Fibroblast of skin of abdomen (primary cell): ENCODE data around the gene HOXD10.

Source experiments
- DNase-seq: peaks from one replicate; pipeline ENCODE4 v3.0.0-alpha.2; 2013

The HOXD10 gene

DNA sequence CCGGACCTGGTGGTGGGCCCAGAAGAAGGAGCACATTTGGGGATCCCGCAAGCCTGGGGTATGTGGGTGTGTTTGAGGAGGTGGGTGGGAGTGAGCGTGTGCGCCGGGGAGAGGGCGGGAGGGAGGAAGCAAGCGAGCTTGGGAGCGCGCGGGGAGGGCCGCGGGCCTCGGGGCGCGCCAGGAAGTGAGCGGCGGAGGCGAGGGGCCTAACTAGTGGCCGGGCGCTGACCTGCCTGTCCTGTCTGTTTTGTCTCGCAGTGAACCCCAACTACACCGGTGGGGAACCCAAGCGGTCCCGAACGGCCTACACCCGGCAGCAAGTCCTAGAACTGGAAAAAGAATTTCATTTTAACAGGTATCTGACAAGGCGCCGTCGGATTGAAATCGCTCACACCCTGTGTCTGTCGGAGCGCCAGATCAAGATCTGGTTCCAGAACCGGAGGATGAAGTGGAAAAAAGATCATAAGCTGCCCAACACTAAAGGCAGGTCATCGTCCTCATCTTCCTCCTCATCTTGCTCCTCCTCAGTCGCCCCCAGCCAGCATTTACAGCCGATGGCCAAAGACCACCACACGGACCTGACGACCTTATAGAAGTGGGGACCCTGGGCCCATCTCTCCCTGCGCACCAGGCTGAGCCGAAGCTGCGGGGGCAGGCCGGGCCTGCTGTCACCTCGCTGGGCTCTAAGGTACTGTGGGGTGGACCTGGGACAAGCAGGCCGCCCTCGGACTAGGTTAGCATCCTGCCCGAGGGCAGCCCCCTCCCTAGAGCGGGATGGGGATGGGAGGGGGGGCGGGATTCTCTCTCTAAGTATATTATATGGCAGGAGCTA is 36.0 kb downstream of the HOXD10 start:
- no peak for DNase-seq

GRCh38 chr2:176154576-176155252 is 38.1 kb downstream of the HOXD10 start:
- DNase-seq: no peak

- no peak for DNase-seq
Observed at GRCh38 chr2:176155356-176156044, 38.9 kb downstream of the HOXD10 start.

DNA sequence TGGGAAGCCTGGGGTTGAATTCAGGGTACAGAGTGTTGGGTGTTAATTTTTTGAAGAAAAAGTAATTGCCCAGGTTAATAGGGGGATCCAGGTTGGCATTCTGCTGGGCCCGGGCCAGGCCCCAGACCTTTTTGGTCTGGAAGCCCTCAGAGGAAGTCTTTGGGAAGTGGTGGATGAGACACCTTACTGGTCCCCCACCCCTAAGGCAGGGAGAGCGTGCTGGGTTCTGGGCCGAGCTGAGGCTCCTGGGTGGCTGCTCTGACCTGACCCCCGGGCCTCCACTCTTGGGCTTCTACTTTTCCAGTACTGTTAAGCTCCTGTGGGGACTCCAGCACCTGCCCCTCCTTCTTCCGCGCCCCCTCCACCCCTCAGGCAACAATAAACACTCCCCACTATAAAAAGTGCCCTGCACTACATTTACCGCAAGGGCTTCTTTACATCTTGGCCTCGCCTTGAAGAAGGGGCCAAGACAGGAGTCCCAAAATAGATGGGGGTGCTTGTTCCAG is 39.8 kb downstream of the HOXD10 start:
- DNase-seq: no peak

GRCh38 chr2:176156807-176157498 is 40.4 kb downstream of the HOXD10 start, which contains the start of gene HOXD3:
HOXD3 (plus strand) TSS chr2:176157307; CDS start chr2:176169115, 11,808 bp downstream.
- DNase-seq: peak; percentile 61

- DNase-seq: no peak
Observed at GRCh38 chr2:176157499-176158185, 41.1 kb downstream of the HOXD10 start.

- peak; percentile 54 for DNase-seq
Observed at GRCh38 chr2:176158186-176158591, 41.6 kb downstream of the HOXD10 start.

DNA sequence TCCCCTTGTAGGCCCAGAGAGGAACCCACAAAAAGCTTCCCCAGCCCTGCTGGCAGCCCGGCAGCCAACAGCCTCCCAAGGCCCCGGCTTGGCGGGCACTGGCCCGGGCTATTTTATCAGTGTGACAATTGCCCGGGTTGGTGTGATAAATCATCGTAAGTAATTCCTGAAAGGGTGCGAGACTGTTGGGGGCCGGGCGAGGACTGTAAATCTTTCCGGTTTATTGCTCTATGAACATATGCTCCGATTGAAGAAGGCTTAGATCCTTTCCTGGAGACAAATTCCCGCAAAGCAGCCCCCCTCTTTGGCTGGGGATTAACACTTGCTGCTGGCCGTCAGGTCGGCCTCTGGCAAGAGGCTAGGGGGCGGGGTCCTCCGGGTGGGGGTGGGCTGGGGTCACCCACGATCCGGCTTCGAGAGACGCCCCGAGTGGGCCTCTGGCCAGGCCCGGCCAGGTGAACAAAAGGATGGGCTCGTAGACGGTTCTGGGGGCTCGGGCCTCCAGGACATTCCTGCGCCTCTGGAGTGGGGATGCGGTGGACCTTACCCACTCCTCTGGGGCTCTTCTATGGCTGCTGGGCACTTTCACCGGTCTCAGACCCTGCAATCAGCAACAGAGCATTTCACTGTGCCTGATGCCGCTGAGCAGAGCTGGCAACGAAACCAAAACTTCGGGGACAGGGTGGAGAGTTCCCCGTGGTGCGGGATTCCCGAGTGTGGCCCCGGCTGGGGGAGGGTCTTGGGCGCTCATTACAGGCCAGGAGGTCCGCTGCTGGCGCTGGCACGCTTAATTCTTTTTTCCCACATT is 42.5 kb downstream of the HOXD10 start:
- peak; percentile 86 for DNase-seq

DNA sequence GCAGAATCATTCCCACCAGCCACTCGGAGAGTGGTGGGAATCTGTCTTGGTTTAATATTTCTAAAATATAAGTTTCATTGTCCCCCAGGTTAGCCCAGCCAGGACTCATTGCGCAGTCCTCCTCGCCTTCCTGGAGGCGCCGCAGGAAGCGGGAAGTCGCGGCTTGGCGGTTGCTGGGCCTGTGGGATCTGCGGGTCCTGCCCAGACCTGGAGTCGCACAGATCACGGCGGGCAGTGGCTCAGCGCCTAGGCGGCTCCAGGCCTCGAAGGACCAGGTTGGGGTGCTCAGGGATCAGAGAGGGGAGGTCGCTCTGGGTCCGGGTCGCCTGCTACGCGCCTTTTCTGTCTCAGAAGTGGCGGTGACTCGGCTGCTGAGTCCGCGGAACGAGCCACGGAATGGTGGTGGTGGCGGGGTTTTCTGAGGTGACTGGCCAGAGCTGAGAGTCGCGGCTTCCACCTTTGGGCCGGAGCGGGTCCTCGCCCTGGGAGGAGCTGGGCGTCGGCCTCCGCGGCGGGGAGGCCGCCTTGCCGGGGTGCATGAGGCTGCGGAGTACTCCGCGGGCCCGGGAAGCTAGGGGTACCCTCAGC is 43.2 kb downstream of the HOXD10 start:
- DNase-seq: no peak

GRCh38 chr2:176160251-176160985 is 43.8 kb downstream of the HOXD10 start:
- DNase-seq: no peak

DNA sequence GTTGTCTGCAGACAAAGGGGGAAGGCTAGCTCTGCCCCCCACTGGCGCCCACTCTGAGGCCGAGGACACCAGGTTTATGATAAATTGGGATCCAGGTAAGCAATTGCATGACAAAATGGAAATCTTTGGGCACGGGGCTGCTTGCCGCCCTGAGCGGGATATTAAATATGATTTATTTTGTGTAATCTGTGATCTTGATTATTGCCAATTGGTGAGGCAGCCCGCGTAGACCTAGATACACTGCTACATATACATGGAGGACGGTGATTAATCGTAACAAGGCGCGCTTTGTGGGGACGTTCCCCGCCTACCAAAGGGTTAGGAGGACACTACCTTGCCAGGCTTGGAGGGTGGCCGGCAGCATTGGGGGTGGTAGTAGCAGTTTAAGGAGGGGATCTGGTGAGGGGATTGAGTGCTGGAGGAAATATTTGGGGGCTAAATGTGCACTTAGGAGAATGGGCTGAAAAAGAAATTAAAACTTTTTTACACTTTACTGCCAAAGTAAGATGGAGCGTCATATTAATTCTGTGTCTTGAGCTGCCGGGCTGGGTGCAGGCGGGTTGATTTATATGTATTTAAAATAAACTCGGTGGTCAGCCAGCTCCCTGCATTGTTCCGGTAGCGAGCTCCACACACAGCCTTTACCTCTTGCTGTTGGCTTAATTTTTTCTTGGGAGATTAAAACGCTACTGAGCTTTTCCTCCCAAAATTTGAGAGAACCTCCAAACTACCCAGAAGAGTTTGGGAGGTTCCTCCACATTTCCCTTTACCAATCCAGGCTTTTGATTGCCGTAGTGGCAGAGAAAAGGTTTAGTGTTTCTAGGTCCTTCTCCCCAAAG is 44.6 kb downstream of the HOXD10 start:
- DNase-seq: no peak

DNA sequence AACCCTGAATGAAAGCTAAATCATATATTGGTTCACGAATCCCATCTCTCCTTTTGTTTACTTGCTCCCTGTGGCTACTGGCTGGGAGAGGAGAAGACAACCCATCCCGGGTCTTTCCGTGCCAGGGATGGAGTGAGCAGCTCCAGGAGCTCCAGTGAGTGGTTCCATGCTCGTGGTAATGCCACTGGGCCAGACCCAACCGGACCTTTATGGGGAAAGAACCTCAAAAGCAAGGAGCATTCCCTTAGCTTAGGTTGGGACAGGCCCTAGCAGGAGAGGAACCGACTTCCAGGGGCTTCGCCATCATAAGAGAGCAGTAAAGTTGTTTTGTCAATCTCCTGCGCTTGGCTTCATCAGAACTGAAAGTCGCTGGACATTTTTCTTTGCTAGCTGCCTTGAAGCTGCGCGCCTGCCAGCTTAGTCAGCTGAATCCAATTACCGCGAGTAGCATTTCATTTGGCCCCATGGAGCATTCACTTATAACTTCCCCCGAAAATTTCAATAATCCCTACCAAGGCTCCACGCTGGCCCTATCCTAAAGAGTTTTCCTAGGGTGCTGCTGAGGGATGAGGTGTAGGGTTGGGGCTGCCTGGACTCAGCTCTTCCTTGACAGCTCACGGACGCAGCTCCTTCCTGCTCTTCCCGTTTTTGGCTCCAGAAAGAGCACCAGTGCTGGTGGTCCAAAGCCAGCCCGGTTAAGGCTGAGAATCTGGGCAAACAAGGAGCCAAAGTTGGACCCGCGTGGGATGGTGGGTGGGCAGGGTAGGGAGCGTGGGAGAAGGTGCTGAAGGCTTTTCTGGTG is 45.4 kb downstream of the HOXD10 start:
- DNase-seq: peak; percentile 88

DNA sequence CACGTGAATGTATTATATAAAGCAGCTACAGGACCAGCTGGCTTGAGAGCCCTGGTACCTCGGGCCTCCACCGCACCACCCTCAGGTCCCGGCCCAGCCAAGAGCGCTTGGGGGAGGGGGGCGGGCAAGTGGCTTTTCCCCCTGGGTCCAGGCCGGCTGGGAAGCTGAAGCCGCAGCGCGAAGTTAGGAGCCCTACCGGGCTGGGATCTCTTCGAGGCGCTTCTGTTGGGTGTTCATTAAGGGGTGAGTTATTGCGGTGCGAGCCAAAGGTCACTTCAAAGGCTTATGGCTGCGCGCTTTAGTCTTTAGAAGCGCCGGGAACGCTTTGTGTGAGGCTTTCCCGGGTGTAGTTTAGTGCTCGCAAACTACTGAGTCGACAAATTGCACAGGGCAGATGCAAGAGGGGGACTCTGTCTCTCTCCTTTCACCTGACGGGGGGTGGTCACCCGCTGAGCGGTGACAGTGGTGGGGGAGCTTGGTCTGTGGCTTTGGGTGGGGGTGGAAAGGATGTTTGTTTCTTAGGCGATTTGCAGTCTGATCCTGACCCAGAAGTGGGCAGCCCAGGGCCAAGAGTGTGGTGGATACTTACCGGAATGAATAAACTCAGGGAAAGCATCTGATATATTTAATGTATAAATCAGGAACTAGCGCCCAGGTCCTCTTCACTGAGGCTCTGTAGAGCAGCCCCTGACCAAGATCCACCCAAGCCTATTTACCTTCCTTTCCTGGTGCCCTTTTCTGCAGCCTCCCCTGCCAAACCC is 46.5 kb downstream of the HOXD10 start:
- no peak for DNase-seq

- DNase-seq: no peak
Observed at GRCh38 chr2:176163672-176164056, 47.1 kb downstream of the HOXD10 start.

DNA sequence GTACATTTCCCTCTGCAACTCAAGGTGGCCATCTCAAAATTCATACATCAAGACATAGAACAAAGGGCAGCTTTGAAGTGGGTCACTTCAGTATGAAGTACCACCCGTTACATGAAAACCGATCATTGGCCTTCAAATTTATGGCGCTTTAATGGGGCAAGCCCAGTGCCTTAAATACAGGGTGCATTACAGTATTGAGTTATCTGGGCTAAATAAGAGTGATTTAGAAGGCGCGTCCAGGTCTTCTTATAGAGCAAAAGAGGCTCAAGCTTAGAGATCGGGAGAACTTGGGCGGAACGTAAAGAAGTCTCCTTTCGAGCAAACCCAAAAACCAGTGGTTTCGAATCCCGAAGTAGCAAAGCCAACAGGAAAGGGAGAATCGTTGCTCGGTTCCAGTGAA is 47.6 kb downstream of the HOXD10 start:
- no peak for DNase-seq

DNA sequence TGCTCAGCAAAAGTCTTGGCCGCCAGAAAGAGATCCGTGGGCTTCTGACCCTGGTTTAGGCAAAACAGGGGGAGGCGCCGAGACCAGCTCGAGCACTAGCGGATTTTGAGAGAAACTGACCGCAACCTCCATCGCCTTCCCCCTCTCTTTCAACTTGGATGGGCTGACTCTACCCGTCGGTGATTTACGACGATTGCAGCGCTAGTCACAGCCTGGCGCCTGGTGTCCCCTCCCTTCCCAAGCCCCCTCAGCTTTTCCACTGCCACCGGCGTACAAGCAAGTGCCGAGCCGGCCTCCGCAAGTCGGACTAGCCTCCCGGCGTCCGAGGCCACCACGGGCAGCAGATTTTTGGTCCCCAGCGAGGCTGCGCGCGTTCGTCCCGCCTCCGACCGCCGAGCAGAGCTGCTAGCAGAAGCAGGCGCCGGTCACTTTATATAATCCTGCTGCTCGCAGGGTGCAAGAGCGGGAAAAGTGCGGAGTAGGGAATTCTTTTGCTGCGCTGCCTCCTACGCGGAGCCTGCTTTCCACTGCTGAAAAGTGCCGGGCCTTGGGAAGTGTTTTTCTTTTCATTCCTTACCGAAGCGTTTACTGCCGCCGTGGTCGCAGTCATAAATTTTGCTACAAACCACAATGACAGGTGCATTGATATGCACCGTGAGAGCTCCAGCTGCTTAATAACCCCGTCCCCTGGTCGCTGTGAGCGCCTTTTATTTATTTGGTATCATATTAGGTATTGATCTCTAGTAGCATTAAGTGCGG is 48.2 kb downstream of the HOXD10 start:
- DNase-seq: no peak
